GM21390 (cell line): Measurements from ENCODE around the gene IGSF5.
"Not testable (repeated sequence)": the region's sequence is repeated elsewhere in the genome, so short reads cannot be mapped to it uniquely, and the experiment has no call there.

Source experiments
- ATAC-seq: cut with Tn5 transposase; IDR thresholded peaks from one replicate; pipeline ENCODE4 v1.9.1; 2021; ENCODE audit not compliant: unreplicated experiment

Gene IGSF5

DNA sequence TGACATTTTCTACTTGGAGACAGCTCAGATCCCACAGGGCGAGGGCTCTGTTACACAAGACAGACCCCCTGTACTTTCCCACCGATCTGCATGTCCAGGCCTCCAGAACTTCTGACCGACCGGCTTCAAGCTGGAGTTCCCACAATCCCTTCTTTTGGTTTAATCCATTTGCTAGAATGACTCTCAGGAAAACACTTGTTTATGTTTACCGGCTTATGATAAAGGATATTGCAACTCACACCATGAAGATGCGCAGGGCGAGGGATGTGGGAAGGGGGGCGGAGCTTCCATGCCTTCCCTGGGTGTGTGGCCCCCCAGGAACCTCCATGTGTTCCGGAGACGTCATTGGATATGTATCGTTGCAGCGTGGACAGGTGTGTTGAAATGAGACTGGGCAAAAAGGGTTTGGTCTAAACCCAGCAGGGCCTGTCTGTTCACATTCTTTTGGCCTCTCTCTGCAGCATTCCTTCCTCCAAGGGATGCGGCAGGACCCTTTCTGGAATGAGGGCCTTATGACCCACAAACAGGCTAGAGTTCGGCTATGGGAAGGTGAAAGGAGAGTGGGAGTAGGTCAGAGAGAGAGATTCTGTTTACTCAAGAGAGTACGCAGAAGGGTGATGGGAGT, 7.5 kb upstream of the IGSF5 start:
- ATAC-seq, result no peak

- ATAC-seq, result no peak
Measured at GRCh38 chr21:39738566-39738965, 6.4 kb upstream of the IGSF5 start.

GRCh38 chr21:39739531-39739930, 5.5 kb upstream of the IGSF5 start:
- ATAC-seq, result not testable (repeated sequence)

DNA sequence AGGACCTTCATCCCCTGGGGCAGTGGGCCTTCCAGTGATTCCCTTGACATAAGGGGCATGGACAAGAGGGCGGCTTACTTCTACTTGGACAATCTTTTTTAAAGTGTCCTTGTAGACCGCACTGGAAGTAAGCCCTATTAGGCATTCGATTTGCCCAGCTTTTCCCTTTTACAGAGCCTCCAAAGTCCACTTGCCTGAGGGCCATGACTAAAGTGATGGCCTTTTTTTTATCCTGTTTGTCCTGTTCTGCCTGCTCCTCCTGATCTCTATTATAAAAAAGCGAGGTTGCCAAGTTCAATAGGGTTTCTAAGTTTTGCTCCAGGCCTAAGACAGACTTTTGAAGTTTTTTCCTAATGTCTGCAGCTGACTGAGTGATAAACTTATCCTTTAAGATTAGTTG, 2.4 kb upstream of the IGSF5 start:
- not testable (repeated sequence) for ATAC-seq

DNA sequence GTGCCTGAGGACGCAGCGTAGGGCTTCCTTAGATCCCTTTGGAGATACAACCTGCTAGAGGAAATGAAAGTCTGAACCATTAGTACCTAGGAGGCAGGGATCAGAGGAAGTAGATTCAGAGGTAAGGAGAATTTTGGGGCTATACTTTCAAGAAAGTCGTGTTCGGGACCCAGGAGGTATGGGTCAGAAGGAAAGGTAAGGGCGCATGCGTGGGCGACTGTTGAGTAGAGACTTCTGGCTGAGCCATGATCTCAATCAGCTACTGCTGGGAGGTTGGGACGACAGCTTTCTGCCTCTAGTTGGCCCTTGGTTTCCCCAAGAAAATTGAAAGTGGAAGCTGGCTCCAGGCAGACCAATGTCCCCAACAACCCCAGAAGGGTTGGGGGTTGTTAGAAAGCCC, 349 bp downstream of the IGSF5 start:
- ATAC-seq, result not testable (repeated sequence)

DNA sequence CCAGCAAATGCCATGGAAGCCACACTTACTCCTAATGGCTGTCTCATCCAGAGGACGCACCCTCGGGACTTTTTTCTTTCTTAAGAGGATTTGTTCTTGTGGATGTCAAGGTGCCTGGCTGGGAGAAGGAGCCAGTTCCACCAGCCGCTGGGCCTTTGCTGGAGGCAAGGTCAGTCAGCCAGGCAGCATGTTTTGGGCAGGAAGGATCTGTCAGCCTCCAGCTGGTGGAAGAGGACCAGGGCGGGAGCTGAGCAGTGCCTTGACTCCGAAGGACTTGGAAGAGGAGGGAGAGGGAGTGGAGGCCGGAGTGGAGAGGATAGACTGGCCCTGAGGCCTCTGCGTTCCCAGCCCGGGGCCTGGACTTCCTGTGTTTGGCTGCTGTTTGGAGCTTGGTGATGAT, 5.7 kb downstream of the IGSF5 start:
- ATAC-seq, result no peak

DNA sequence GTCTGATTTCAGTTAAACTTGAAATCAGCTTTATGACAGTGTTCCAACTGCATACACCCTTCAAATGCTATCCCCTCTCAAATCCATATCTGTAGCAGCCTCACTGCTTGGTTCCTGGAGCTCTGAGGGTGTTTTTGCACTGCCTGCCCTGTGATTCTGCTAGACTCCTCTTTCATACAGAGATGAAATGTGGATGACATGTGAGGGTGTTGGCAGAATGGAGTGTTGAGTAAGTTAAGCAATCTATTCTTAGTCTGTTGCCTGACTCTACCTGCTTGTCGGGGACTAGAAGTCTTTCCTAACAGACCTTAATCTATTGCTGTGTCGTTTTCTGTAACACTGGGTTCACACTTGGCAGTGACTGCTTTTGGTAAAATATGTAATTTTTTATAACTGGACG, 9.8 kb downstream of the IGSF5 start:
- no peak for ATAC-seq

DNA sequence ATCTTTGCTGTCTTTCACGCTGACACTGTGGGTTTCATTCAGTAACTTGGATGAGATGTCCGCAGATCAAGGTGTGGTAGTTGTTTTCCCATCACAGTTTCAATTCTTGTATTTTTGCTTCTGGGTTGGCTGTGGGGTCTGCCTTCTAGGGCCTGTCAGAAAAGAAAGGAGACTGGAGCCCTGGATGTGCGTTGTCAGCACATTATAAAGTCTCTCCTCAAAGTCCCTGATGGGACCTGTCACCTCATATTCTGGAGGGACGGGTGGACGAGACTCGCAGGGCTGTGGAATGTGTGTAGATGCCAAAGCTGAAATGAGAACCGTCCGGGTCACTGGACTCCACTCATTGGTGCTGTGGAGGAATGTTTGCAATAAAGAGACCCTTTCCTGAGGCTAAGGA, 11.3 kb downstream of the IGSF5 start:
- no peak for ATAC-seq

DNA sequence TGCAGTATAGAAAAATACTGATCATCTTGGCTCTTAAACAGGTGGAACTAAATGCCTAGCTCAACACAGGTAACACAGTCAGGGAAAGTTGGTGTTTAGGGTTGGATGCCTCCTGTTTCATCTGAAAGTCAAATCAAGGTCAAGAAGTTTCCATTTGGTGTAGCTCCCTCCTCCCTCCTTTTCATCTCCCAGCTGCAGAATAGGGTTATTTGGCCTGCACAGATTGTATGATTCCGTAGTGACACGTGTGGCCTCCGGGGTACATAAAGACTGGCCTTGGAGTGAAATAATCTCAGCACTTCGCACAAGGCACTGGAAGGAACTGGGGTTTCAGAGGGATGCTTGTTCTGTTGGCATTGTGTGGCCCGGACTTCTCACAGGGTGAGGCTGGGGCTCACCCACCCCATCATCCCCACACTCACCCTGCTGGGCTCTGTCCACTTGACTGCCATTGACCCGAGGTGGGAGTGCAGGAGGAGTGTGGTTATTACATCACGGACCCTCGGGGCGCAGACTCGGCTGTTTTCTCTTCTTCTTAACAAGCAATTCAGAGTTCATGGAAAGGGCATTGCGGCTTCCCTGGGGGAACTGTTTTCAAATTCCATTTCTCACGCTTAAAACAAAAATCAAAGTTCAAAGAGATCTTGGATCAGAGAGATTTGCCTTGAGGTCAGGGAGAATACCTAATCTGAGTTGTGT, 18.4 kb downstream of the IGSF5 start:
- no peak for ATAC-seq

DNA sequence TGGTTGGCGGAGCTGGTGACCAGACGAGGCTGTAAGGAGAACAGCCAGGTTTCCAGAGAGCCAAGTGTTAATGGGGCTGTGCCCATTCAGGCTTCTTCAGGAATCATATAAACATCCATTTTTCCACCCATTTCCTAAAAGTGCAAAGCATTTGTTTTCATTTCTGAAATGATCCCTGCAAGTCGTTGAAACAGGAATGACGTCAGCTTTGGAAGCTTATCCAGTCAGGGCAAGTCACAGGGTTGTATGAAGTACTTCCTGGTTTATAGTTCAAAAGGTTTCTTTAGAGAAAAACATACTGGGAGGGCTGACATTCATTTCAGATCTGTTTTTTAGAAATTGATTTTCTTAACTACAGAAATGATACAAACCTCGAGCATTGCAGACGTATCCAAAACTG, 29.2 kb downstream of the IGSF5 start:
- no peak for ATAC-seq

- ATAC-seq, result no peak
Measured at GRCh38 chr21:39775816-39776215, 30.8 kb downstream of the IGSF5 start.

DNA sequence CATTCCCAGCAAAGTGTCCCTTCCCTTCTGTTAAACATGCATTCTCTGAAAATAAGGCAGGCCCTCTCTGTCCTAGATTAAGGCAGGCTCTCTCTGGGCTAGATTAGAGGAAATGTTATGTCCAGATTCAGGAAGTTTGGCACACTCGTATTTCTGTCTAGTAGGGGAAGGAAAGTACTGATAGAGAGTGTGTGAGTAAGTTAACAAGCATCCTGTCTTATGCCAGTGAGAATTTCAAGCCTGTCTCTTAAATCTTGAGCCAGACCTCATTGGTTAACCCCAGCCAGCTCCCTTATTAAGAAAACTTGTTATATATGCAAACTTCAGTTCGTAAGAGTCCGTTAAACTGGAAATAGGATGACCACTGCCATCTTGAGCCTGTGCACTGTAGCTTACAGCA, 31.6 kb downstream of the IGSF5 start:
- ATAC-seq, result no peak

DNA sequence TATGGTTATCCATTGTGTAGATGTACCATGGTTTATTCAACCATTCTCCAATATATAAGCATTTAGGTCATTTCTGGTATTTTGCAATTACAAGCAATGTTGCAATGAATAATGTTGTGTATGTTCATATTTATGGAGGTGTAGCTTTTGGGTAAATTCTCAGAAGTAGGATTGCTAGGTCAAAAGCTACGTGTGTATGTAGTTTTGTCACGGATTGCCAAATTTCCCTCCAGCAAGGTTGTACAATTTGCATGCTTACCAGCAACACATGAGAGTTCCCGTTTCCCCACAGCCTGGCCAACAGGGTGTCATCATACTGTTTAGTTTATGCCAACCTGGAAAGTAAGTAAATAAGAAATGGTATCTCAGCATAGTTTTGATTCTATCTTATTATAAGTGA, 36.3 kb downstream of the IGSF5 start:
- no peak for ATAC-seq

GRCh38 chr21:39788383-39788782, 43.4 kb downstream of the IGSF5 start:
- ATAC-seq, result no peak

DNA sequence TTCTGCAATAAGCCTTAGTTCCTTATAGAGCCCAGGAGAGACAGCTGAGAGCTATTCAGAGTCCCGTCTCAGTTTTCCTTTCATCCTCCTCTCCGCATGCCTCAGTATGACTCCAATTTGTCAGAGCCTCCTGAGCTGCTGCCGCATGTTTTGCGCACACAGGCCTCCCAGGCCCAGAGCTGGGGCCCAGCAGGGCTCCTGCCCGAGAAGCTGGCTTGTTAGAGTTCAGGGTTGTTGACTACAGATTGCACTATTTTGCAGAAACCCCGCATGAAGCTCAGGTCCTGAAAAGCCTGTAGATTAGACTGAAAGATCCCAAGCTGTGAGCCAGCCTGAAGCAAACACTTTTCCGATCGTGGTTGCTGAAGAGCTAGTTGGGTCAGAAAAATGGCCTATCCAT, 51.5 kb downstream of the IGSF5 start:
- no peak for ATAC-seq

DNA sequence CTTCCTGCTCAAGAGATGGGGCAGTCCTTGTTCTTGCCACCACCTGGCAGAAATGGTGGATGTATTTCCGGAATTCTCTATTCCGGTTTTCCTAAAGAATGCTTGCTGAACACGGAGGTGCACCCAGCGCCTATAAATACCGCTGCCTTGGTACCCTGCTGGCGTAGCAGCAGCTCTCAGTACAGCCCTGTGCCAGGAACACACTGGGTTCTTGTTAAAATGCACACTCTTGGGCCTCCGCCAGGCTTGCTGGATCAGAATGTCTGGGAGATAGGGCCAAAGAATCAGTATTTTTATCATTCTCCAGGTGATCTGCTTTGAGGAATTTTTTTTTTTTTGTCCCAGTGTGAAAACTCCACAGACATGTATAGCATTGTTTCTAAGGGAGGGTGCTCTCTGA, 54.2 kb downstream of the IGSF5 start:
- no peak for ATAC-seq

GRCh38 chr21:39800311-39800710, 55.3 kb downstream of the IGSF5 start:
- ATAC-seq, result no peak

- no peak for ATAC-seq
Measured at GRCh38 chr21:39802217-39802616, 57.2 kb downstream of the IGSF5 start.

DNA sequence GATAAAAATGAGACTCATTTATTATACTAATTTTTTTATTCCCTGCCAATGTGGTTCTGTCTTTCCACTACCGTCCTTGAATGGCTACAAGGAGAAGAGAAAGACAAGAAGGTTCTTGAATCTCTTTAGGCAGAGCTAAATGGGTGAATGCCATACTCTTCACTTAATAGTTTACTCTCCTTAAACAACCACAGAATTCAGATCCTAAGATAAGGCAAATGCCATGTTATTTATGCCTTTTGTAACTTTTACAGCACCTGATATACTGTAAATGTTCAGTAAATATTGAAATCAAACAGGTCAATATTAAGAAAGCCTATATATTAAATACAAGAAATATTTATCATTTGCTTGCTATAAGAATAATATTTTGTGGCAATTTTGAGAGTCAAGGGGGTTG, 58.4 kb downstream of the IGSF5 start:
- no peak for ATAC-seq

GRCh38 chr21:39804240-39804639, 59.3 kb downstream of the IGSF5 start:
- ATAC-seq, result no peak

- no peak for ATAC-seq
Measured at GRCh38 chr21:39805983-39806382, 61.0 kb downstream of the IGSF5 start.

DNA sequence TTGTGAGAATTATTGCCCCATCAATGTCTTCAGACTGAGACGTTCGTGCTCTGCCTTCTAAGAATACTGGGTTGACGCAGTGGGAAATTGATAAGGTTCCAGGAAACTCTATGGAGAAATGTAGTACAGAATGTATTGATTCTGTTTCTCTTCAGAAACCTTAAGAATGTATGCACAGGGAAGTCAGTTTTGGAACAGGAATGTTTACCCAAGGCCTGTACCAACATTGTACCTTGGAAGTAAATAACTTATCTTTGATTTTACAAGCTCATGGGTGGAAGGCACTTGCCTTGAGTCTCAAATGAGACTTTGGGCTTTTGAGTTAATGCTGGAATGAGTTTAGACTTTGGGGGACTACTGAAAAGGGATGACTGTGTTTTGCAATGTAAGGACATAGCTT, 62.8 kb downstream of the IGSF5 start:
- no peak for ATAC-seq

- ATAC-seq, result no peak
Measured at GRCh38 chr21:39809936-39810335, 65.0 kb downstream of the IGSF5 start.
